H1 (cell line): ENCODE data around the gene GABRG3.

Source experiments
- POLR2A ChIP-seq, 2 experiments: IDR thresholded peaks; 1 replicate in 1 of 2; 2 replicates in 1 of 2; pipeline ENCODE4 v1.6.1; 2011; ENCODE audit warnings: low read depth in 2 of 2, low read length in 2 of 2, mild to moderate bottlenecking in 2 of 2; ENCODE audit errors: control extremely low read depth in 1 of 2
- RAD21 ChIP-seq, 2 experiments: IDR thresholded peaks in 1 of 2; conservative IDR thresholded peaks in 1 of 2; 2 replicates each; pipeline ENCODE4 v1.6.1; 2011; ENCODE audit warnings: low read depth in 2 of 2, low read length in 2 of 2, improper control_type of control experiment in 1 of 2, inconsistent platforms in 1 of 2, mild to moderate bottlenecking in 1 of 2, moderate library complexity in 1 of 2
- TBP ChIP-seq: IDR thresholded peaks from 2 replicates; pipeline ENCODE4 v1.6.1; 2011; ENCODE audit warnings: low read depth, low read length, improper control_type of control experiment

DNA sequence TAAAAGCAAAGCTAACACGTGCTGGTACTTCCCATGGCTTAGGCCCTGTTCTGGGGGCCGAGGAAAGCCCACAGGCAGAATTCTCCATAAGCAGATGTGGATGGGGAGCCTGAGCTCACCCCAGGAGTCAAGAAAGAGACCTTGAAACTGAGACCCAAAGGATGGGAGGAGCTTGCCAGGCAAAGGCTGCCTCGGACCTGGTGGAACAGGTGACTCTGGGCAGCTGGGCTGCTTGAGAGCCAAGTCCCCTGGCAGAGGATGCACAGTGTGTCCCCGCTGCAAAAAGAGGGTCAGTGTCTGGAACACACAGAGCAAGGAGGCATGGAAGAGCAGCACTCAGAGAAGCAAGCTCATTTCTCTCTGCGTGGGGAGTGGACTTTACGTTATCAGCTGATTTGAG lies 528.7 kb downstream of the GABRG3 start:
- TF ChIP-seq TBP = no peak
- TF ChIP-seq POLR2A (IDR thresholded peaks at IDR 0.05; ENCODE audit: control extremely low read depth in 1 of 2, low read depth in 2 of 2, low read length in 2 of 2) = no peak
- TF ChIP-seq RAD21 (IDR thresholded peaks at IDR 0.05 in 1 of 2, conservative IDR thresholded peaks at IDR 0.05 in 1 of 2; ENCODE audit: low read depth in 2 of 2, low read length in 2 of 2) = no peak
